ENCODE data around the gene DNAJB8. TPM values are rescaled to one million over a fixed set of nuclear protein-coding genes. Genes with fewer than 3 reads are reported as not detected.

DNAJB8 gene
- total and polyA plus RNA-seq, 4 donors, result not detected

DNA sequence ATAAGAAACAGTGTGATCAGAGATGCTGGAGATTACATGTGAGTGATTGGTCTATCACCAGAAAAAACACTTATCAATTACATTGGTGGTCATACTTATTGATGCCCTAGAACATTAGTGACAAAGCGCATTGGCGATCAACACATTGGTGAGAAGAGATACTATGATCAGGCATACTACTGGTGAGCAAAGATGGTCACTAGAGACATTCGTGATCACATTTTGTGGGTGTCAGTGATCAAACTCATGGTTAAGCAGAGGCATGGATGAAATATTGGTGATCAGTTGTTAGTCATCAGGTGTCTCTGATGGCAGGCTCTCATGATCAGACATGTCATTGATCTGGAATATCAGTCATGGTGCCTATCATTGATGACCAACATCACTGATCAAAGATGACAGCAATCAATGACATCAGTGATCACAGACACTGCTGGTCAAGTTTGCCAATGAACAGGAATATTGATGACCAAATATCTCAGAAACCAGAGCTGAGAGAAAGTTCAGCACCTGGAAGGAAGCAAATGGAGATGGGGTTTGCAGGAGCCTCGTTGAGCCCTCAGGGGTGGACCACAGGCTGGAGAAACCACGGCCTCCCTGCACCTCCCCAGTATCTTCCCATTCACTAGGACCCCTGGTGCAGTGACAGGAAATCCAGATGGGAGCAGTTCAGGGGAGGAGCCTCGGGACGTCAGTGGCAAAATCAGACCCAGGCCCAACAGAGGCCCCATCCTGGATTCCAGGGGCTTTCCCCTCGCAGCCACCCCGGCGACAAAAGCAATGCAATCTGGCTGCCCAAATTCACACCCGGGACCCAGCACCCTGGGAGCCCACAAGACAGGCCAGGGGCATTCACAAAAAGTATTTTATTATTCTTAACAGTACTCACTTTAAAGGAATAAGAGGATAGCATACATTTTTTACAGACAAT lies 12.2 kb upstream of the DNAJB8 start:
- H3K36me3 ChIP-seq (ENCODE audit: control insufficient read depth in 4 of 4, insufficient read depth in 4 of 4, low read length in 4 of 4), result no peaks in the 10 kb centered on the region
- no peak overlapping the region for H3K27ac ChIP-seq (ENCODE audit: low read depth in 1 of 2, low read length in 1 of 2)
- DNase-seq (no peak), ATAC-seq (ENCODE audit: insufficient read depth, low FRiP score) (no peak)
- H3K4me1 ChIP-seq (ENCODE audit: control insufficient read depth in 5 of 5, insufficient read depth in 5 of 5, low read length in 5 of 5), result peaks cover 0 to 5% (median 0%) of the 10 kb centered on the region in 5 donors
- TF ChIP-seq, protein P1, sequence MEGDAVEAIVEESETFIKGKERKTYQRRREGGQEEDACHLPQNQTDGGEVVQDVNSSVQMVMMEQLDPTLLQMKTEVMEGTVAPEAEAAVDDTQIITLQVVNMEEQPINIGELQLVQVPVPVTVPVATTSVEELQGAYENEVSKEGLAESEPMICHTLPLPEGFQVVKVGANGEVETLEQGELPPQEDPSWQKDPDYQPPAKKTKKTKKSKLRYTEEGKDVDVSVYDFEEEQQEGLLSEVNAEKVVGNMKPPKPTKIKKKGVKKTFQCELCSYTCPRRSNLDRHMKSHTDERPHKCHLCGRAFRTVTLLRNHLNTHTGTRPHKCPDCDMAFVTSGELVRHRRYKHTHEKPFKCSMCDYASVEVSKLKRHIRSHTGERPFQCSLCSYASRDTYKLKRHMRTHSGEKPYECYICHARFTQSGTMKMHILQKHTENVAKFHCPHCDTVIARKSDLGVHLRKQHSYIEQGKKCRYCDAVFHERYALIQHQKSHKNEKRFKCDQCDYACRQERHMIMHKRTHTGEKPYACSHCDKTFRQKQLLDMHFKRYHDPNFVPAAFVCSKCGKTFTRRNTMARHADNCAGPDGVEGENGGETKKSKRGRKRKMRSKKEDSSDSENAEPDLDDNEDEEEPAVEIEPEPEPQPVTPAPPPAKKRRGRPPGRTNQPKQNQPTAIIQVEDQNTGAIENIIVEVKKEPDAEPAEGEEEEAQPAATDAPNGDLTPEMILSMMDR (IDR thresholded peaks at IDR 0.05; ENCODE audit: control extremely low read depth, extremely low read depth), result no peak
- peaks cover 0 to 72% (median 59%) of the 10 kb centered on the region in 3 donors for H3K27me3 ChIP-seq (ENCODE audit: control insufficient read depth in 3 of 3, insufficient read depth in 3 of 3, low read length in 2 of 3)
- no peak overlapping the region for H3K4me3 ChIP-seq
- 68 to 77% methylated on average over 11 of the region's 11 CpGs for WGBS, 2 donors
- H3K9me3 ChIP-seq (ENCODE audit: control insufficient read depth in 4 of 4, insufficient read depth in 3 of 4, low read length in 3 of 4), result peaks cover 0 to 2% (median 0%) of the 10 kb centered on the region in 4 donors
- no peak overlapping the region for H3K9ac ChIP-seq (ENCODE audit: insufficient read depth in 1 of 2, low read length in 2 of 2)

DNA sequence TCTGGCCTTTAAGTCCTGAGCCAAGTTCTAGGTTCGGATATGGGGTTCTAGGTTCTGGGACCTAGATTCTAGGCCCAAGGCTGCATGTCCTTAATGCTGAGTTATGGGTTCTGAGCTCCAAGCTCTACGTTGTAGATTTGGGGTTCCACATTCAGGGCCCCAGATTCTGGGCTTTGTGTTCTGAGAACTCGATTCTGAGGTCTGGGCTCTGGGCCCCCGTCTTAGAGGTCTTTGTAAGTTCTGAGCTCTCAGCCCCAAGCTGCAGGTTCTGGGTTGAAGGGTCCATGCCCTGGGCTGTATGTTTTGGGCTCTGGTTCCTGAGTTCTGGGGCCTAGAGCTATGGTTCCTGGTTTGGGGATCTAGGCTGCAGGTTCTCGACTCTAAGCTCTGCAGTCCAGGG lies 10.0 kb upstream of the DNAJB8 start:
- Histone ChIP-seq H3K9me3 (ENCODE audit: control insufficient read depth in 4 of 4, insufficient read depth in 3 of 4, low read length in 3 of 4) (peaks cover 0 to 2% (median 0%) of the 10 kb centered on the region in 4 donors), H3K36me3 (ENCODE audit: control insufficient read depth in 4 of 4, insufficient read depth in 4 of 4, low read length in 4 of 4) (no peaks in the 10 kb centered on the region), H3K9ac (ENCODE audit: insufficient read depth in 1 of 2, low read length in 2 of 2) (no peak overlapping the region), H3K27me3 (ENCODE audit: control insufficient read depth in 3 of 3, insufficient read depth in 3 of 3, low read length in 2 of 3) (peaks cover 0 to 72% (median 56%) of the 10 kb centered on the region in 3 donors), H3K4me3 (no peak overlapping the region), H3K27ac (ENCODE audit: low read depth in 1 of 2, low read length in 1 of 2) (no peak overlapping the region), H3K4me1 (ENCODE audit: control insufficient read depth in 5 of 5, insufficient read depth in 5 of 5, low read length in 5 of 5) (peaks cover 0 to 3% (median 0%) of the 10 kb centered on the region in 5 donors)
- ATAC-seq (ENCODE audit: insufficient read depth, low FRiP score) (no peak), DNase-seq (no peak)
- WGBS, 2 donors, result 81 to 85% methylated on average over 5 of the region's 5 CpGs
- TF ChIP-seq, protein P1 (IDR thresholded peaks at IDR 0.05; ENCODE audit: control extremely low read depth, extremely low read depth), result no peak

DNA sequence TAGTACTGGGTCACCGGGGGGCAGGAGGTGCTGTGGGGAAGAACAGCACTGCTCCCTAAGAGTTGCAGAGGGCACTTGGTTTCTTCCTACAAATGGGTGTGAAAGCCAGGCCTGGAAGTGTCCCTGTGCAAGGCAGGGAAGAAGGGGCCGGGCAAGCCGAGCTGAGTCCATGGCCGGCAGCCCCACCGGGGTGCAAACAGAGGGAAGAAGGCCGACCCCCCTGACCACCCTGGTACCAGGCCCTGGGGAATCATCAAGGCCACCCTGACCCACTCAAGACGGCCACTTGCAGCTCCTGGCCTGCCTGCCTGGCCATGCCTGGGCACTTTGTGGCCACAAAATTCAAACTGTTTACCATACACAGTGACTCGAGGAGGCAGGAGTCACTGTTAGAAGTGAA lies 8.7 kb upstream of the DNAJB8 start:
- TF ChIP-seq, protein P1 (IDR thresholded peaks at IDR 0.05; ENCODE audit: control extremely low read depth, extremely low read depth), result no peak
- H3K4me3 ChIP-seq, result no peak overlapping the region
- DNase-seq, result no peak
- no peak overlapping the region for H3K27ac ChIP-seq (ENCODE audit: low read depth in 1 of 2, low read length in 1 of 2)
- H3K4me1 ChIP-seq (ENCODE audit: control insufficient read depth in 5 of 5, insufficient read depth in 5 of 5, low read length in 5 of 5), result no peaks in the 10 kb centered on the region
- H3K9me3 ChIP-seq (ENCODE audit: control insufficient read depth in 4 of 4, insufficient read depth in 3 of 4, low read length in 3 of 4), result no peaks in the 10 kb centered on the region
- H3K9ac ChIP-seq (ENCODE audit: insufficient read depth in 1 of 2, low read length in 2 of 2), result no peak overlapping the region
- WGBS, 2 donors, result 90 to 91% methylated on average over 8 of the region's 8 CpGs
- peaks cover 0 to 70% (median 46%) of the 10 kb centered on the region in 3 donors for H3K27me3 ChIP-seq (ENCODE audit: control insufficient read depth in 3 of 3, insufficient read depth in 3 of 3, low read length in 2 of 3)
- ATAC-seq (ENCODE audit: insufficient read depth, low FRiP score), result no peak
- H3K36me3 ChIP-seq (ENCODE audit: control insufficient read depth in 4 of 4, insufficient read depth in 4 of 4, low read length in 4 of 4), result no peaks in the 10 kb centered on the region
